ENCODE measurements around the gene TTLL1. TPM values are rescaled to one million over a fixed set of nuclear protein-coding genes. Genes with fewer than 3 reads are reported as not detected.

Gene TTLL1
- total and polyA plus RNA-seq, 2 experiments from 2014 or later = 33.0 to 38.2 TPM

- Histone ChIP-seq H3K9me3 (ENCODE audit: low read depth) (no peaks in the 10 kb centered on the region), H3K27ac (no peak overlapping the region), H3K4me3 (no peak overlapping the region), H3K27me3 (no peaks in the 10 kb centered on the region), H3K4me1 (ENCODE audit: low read depth) (peaks cover 37% of the 10 kb centered on the region), H3K36me3 (no peaks in the 10 kb centered on the region)
- DNase-seq (ENCODE audit: low read depth in 1 of 2, low spot score in 1 of 2) = no peak
- TF ChIP-seq CTCF (IDR thresholded peaks at IDR 0.05; ENCODE audit: low read depth, low read length) = no peak
Observed at GRCh38 chr22:43005106-43005505, 84.1 kb downstream of the TTLL1 start.

- DNase-seq (ENCODE audit: low read depth in 1 of 2, low spot score in 1 of 2) = peak in 1 of 2 donors; percentile 79
- no peaks in the 10 kb centered on the region for H3K36me3 ChIP-seq
- no peak overlapping the region for H3K27ac ChIP-seq
- H3K9me3 ChIP-seq (ENCODE audit: low read depth) = no peaks in the 10 kb centered on the region
- no peak for TF ChIP-seq CTCF (IDR thresholded peaks at IDR 0.05; ENCODE audit: low read depth, low read length)
- H3K4me3 ChIP-seq = no peak overlapping the region
- H3K27me3 ChIP-seq = no peaks in the 10 kb centered on the region
- H3K4me1 ChIP-seq (ENCODE audit: low read depth) = peaks cover 37% of the 10 kb centered on the region
Observed at GRCh38 chr22:43004362-43005035, 84.7 kb downstream of the TTLL1 start.

DNA sequence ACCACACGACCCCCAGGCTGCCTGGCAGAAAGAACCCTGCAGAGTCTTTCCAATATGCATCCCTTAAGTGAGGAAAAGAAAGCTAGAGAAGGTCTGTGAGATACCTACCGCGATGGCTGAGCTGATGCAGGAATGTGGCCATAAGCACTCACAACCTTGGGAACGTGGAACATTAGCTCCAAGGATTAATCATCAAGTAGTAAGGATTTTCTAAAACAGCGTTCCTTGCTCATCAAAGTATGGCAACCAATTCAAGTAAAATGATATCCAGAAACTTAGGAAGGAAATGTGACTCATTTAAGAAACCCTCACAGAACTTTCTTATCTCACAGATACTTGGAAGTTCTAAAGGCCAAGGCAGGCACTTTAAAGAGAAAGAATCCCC lies 87.0 kb downstream of the TTLL1 start:
- Histone ChIP-seq H3K27me3 (no peaks in the 10 kb centered on the region), H3K4me3 (no peak overlapping the region), H3K4me1 (ENCODE audit: low read depth) (peaks cover 32% of the 10 kb centered on the region), H3K9me3 (ENCODE audit: low read depth) (no peaks in the 10 kb centered on the region), H3K36me3 (no peaks in the 10 kb centered on the region), H3K27ac (no peak overlapping the region)
- peak in 1 of 2 donors; percentile 79 for DNase-seq (ENCODE audit: low read depth in 1 of 2, low spot score in 1 of 2)
- TF ChIP-seq CTCF (IDR thresholded peaks at IDR 0.05; ENCODE audit: low read depth, low read length) = no peak

- H3K9me3 ChIP-seq (ENCODE audit: low read depth) = no peaks in the 10 kb centered on the region
- TF ChIP-seq CTCF (IDR thresholded peaks at IDR 0.05; ENCODE audit: low read depth, low read length) = no peak
- H3K27ac ChIP-seq = no peak overlapping the region
- H3K4me1 ChIP-seq (ENCODE audit: low read depth) = peaks cover 32% of the 10 kb centered on the region
- no peaks in the 10 kb centered on the region for H3K36me3 ChIP-seq
- peak in 1 of 2 donors; percentile 67 for DNase-seq (ENCODE audit: low read depth in 1 of 2, low spot score in 1 of 2)
- no peaks in the 10 kb centered on the region for H3K27me3 ChIP-seq
- H3K4me3 ChIP-seq = no peak overlapping the region
Observed at GRCh38 chr22:43001271-43002201, 87.7 kb downstream of the TTLL1 start.

DNA sequence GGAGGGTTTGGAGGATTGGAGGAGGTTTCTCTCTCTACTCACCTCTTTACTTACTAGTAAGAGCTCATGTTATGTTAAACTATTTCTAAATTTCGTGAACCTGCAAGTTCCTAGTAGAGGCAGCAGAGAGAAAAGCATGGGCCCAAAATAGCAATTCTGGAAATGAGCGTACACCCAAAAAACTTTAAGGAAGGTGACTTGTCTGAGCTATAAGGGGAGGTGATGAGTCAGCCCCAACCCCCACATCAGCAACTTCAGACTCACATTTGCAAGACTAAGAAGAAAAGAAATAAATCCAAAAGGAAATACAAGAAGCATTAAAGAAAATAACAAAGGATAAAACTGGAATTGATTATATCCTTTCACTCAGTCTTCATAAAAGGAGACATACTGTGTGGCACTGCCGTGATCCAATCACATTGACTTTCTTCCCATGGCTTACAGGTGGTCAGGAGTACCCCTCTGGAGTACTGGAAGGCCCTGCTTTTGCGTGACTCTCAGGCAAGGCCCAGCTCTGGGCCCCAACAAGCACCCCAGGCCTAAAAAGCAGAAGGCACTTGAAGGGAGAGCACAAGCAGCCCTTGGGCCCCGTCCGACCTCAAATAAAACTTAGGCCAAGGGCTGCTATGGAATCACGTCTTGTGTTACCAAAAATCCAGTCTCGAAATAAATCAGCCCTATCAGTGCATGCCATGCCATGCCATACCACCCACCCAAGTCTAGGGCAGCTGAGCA lies 88.6 kb downstream of the TTLL1 start:
- peaks cover 32% of the 10 kb centered on the region for H3K4me1 ChIP-seq (ENCODE audit: low read depth)
- H3K4me3 ChIP-seq = no peak overlapping the region
- H3K36me3 ChIP-seq = no peaks in the 10 kb centered on the region
- no peaks in the 10 kb centered on the region for H3K9me3 ChIP-seq (ENCODE audit: low read depth)
- TF ChIP-seq CTCF (IDR thresholded peaks at IDR 0.05; ENCODE audit: low read depth, low read length) = no peak
- H3K27ac ChIP-seq = no peak overlapping the region
- peak in 1 of 2 donors; percentile 40 for DNase-seq (ENCODE audit: low read depth in 1 of 2, low spot score in 1 of 2)
- H3K27me3 ChIP-seq = no peaks in the 10 kb centered on the region

Measured in cardiac muscle cell (in vitro differentiated cells and primary cell).